ENCODE measurements around the gene LMBR1. TPM values are rescaled to one million over a fixed set of nuclear protein-coding genes. Genes with fewer than 3 reads are reported as not detected.
"Not testable (repeated sequence)": the region's sequence is repeated elsewhere in the genome, so short reads cannot be mapped to it uniquely, and the experiment has no call there.

LMBR1 gene
- total RNA-seq, 2 experiments from 2014 or later = 51.3 to 51.8 TPM

- peaks cover 1% of the 10 kb centered on the region for H3K4me1 Mint-ChIP-seq
- peaks cover 11% of the 10 kb centered on the region for H3K27me3 Mint-ChIP-seq
- no peaks in the 10 kb centered on the region for H3K36me3 Mint-ChIP-seq (ENCODE audit: low read depth)
- H3K27ac Mint-ChIP-seq = no peak overlapping the region
- ChIA-PET POLR2A (no interaction called here), CTCF (no interaction called here)
- no peak overlapping the region for H3K4me3 Mint-ChIP-seq
- DNase-seq = no peak
- H3K9me3 Mint-ChIP-seq = no peaks in the 10 kb centered on the region
These were observed 236.4 kb downstream of the LMBR1 start for GRCh38 chr7:156656598-156656997.

- H3K4me1 Mint-ChIP-seq = peaks cover 1% of the 10 kb centered on the region
- no peak overlapping the region for H3K4me3 Mint-ChIP-seq
- POLR2A ChIA-PET = no interaction called here
- H3K36me3 Mint-ChIP-seq (ENCODE audit: low read depth) = no peaks in the 10 kb centered on the region
- H3K9me3 Mint-ChIP-seq = no peaks in the 10 kb centered on the region
- CTCF ChIA-PET = no interaction called here
- H3K27ac Mint-ChIP-seq = no peak overlapping the region
- peaks cover 11% of the 10 kb centered on the region for H3K27me3 Mint-ChIP-seq
- DNase-seq = no peak
These were observed 237.0 kb downstream of the LMBR1 start for GRCh38 chr7:156655983-156656382.

GRCh38 chr7:156655251-156655650 is 237.7 kb downstream of the LMBR1 start:
- H3K4me1 Mint-ChIP-seq = peaks cover 1% of the 10 kb centered on the region
- CTCF ChIA-PET = interaction anchor here (1.1 kb wide), 1 partner anchor 14 kb away, joined by 3 read pairs; no protein-coding TSS in a partner anchor
- POLR2A ChIA-PET = no interaction called here
- no peak overlapping the region for H3K27ac Mint-ChIP-seq
- no peaks in the 10 kb centered on the region for H3K9me3 Mint-ChIP-seq
- no peaks in the 10 kb centered on the region for H3K36me3 Mint-ChIP-seq (ENCODE audit: low read depth)
- no peak overlapping the region for H3K4me3 Mint-ChIP-seq
- no peak for DNase-seq
- H3K27me3 Mint-ChIP-seq = peaks cover 15% of the 10 kb centered on the region

GRCh38 chr7:156654511-156655234 is 238.3 kb downstream of the LMBR1 start:
- Mint-ChIP-seq H3K27ac (no peak overlapping the region), H3K9me3 (no peaks in the 10 kb centered on the region), H3K4me3 (no peak overlapping the region), H3K27me3 (peaks cover 21% of the 10 kb centered on the region), H3K4me1 (peaks cover 4% of the 10 kb centered on the region), H3K36me3 (ENCODE audit: low read depth) (no peaks in the 10 kb centered on the region)
- CTCF ChIA-PET = interaction anchor here (1.1 kb wide), 1 partner anchor 13 kb away, joined by 3 read pairs; no protein-coding TSS in a partner anchor
- POLR2A ChIA-PET = no interaction called here
- no peak for DNase-seq

- ChIA-PET POLR2A (interaction anchor here (2.5 kb wide), 1 partner anchor 12 kb away, joined by 13 read pairs; the partner anchor contains the start of gene RNF32), CTCF (interaction anchor here (1.2 to 2.0 kb wide), 2 partner anchors 11 to 164 kb away, joined by 3 to 10 read pairs; no protein-coding TSS in a partner anchor)
- H3K4me1 Mint-ChIP-seq = peaks cover 4% of the 10 kb centered on the region
- no peak overlapping the region for H3K27ac Mint-ChIP-seq
- no peaks in the 10 kb centered on the region for H3K9me3 Mint-ChIP-seq
- no peak for DNase-seq
- no peak overlapping the region for H3K4me3 Mint-ChIP-seq
- no peaks in the 10 kb centered on the region for H3K36me3 Mint-ChIP-seq (ENCODE audit: low read depth)
- peaks cover 18% of the 10 kb centered on the region for H3K27me3 Mint-ChIP-seq
These were observed 240.0 kb downstream of the LMBR1 start for GRCh38 chr7:156652886-156653568.

- DNase-seq = no peak
- ChIA-PET CTCF (interaction anchor here (1.2 kb wide), 1 partner anchor 166 kb away, joined by 3 read pairs; no protein-coding TSS in a partner anchor), POLR2A (interaction anchor here (2.5 kb wide), 1 partner anchor 10 kb away, joined by 13 read pairs; the partner anchor contains the start of gene RNF32)
- H3K4me1 Mint-ChIP-seq = peaks cover 4% of the 10 kb centered on the region
- no peaks in the 10 kb centered on the region for H3K36me3 Mint-ChIP-seq (ENCODE audit: low read depth)
- peaks cover 21% of the 10 kb centered on the region for H3K27me3 Mint-ChIP-seq
- no peak overlapping the region for H3K27ac Mint-ChIP-seq
- no peak overlapping the region for H3K4me3 Mint-ChIP-seq
- no peaks in the 10 kb centered on the region for H3K9me3 Mint-ChIP-seq
These were observed 241.5 kb downstream of the LMBR1 start for GRCh38 chr7:156651474-156651873.

- Mint-ChIP-seq H3K4me1 (peaks cover 2% of the 10 kb centered on the region), H3K27me3 (peaks cover 24% of the 10 kb centered on the region)
- DNase-seq = peak; percentile 29
These were observed 242.9 kb downstream of the LMBR1 start for GRCh38 chr7:156650042-156650441.

GRCh38 chr7:156647330-156647729 is 245.7 kb downstream of the LMBR1 start:
- not testable (repeated sequence) for H3K9me3 Mint-ChIP-seq; H3K36me3 Mint-ChIP-seq (ENCODE audit: low read depth)

More at GRCh38 chr7:156650042-156650441, 242.9 kb downstream of the LMBR1 start:
- POLR2A ChIA-PET = interaction anchor here (0.9 to 1.8 kb wide), 2 partner anchors 9 to 129 kb away, joined by 3 to 5 read pairs; partner anchors contain the start of gene RNF32
- CTCF ChIA-PET = interaction anchor here (0.5 to 0.9 kb wide), 2 partner anchors 9 to 177 kb away, joined by 3 to 4 read pairs; partner anchors contain the start of gene RNF32
- no peaks in the 10 kb centered on the region for H3K36me3 Mint-ChIP-seq (ENCODE audit: low read depth)
- no peak overlapping the region for H3K4me3 Mint-ChIP-seq
- no peaks in the 10 kb centered on the region for H3K9me3 Mint-ChIP-seq
- no peak overlapping the region for H3K27ac Mint-ChIP-seq

GRCh38 chr7:156642306-156643045 is 250.5 kb downstream of the LMBR1 start:
- H3K27ac Mint-ChIP-seq = no peak overlapping the region
- H3K4me3 Mint-ChIP-seq = no peak overlapping the region
- DNase-seq = no peak
- ChIA-PET CTCF (interaction anchor here (1.5 to 2.4 kb wide), 3 partner anchors 10 to 29 kb away, joined by 3 to 10 read pairs (median 10); no protein-coding TSS in a partner anchor), POLR2A (interaction anchor here (1.4 to 2.3 kb wide), 3 partner anchors 27 to 136 kb away, joined by 3 to 32 read pairs (median 8); no protein-coding TSS in a partner anchor)
- H3K36me3 Mint-ChIP-seq (ENCODE audit: low read depth) = peaks cover 16% of the 10 kb centered on the region
- peaks cover 3% of the 10 kb centered on the region for H3K9me3 Mint-ChIP-seq
- peaks cover 14% of the 10 kb centered on the region for H3K27me3 Mint-ChIP-seq
- peaks cover 39% of the 10 kb centered on the region for H3K4me1 Mint-ChIP-seq

More at GRCh38 chr7:156647330-156647729, 245.7 kb downstream of the LMBR1 start:
- CTCF ChIA-PET, H3K4me3 Mint-ChIP-seq, POLR2A ChIA-PET, DNase-seq, H3K4me1 Mint-ChIP-seq, H3K27ac Mint-ChIP-seq: not testable (repeated sequence)
- peaks cover 29% of the 10 kb centered on the region for H3K27me3 Mint-ChIP-seq

GRCh38 chr7:156640949-156641485 is 252.0 kb downstream of the LMBR1 start:
- Mint-ChIP-seq H3K9me3 (peaks cover 3% of the 10 kb centered on the region), H3K27ac (peak overlapping the region; percentile 96), H3K4me3 (peak overlapping the region; percentile 88), H3K36me3 (ENCODE audit: low read depth) (peaks cover 18% of the 10 kb centered on the region), H3K4me1 (peaks cover 45% of the 10 kb centered on the region), H3K27me3 (peaks cover 5% of the 10 kb centered on the region)
- DNase-seq = peak; percentile 80
- CTCF ChIA-PET = interaction anchor here (0.7 to 2.4 kb wide), 10 partner anchors 8 to 837 kb away, joined by 3 to 10 read pairs (median 3); no protein-coding TSS in a partner anchor
- POLR2A ChIA-PET = interaction anchor here (0.8 to 2.3 kb wide), 23 partner anchors 9 to 997 kb away, joined by 3 to 32 read pairs (median 3); partner anchors contain the start of genes DNAJB6, LMBR1 and RBM33

GRCh38 chr7:156640257-156640948 is 252.6 kb downstream of the LMBR1 start, which contains the start of gene RNF32:
Gene RNF32 (plus strand): TSS chr7:156640774. CDS start chr7:156643878, 3,104 bp downstream.
- CTCF ChIA-PET = interaction anchor here (0.7 to 2.4 kb wide), 8 partner anchors 9 to 175 kb away, joined by 3 to 10 read pairs (median 4); no protein-coding TSS in a partner anchor

More at GRCh38 chr7:156640257-156640948, 252.6 kb downstream of the LMBR1 start, which contains the start of gene RNF32:
- peaks cover 5% of the 10 kb centered on the region for H3K27me3 Mint-ChIP-seq
- H3K36me3 Mint-ChIP-seq (ENCODE audit: low read depth) = peaks cover 18% of the 10 kb centered on the region
- peaks cover 45% of the 10 kb centered on the region for H3K4me1 Mint-ChIP-seq
- peak; percentile 99 for DNase-seq
- POLR2A ChIA-PET = interaction anchor here (0.8 to 2.3 kb wide), 21 partner anchors 10 to 996 kb away, joined by 3 to 32 read pairs (median 4); partner anchors contain the start of genes DNAJB6, LMBR1 and RBM33
- peak within 1 kb of the TSS; percentile 88 for H3K4me3 Mint-ChIP-seq
- peaks cover 3% of the 10 kb centered on the region for H3K9me3 Mint-ChIP-seq
- peak within 1 kb of the TSS; percentile 96 for H3K27ac Mint-ChIP-seq
